B cell (primary cell): ENCODE data around the gene MAP4K4. TPM values are rescaled to one million over a fixed set of nuclear protein-coding genes. Genes with fewer than 3 reads are reported as not detected.

ENCODE experiments used
- ATAC-seq: fragments of 200-7000 bp; cut with Tn5 transposase; one replicate; pipeline ENCODE4 v1.10.0; 2021; ENCODE audit warnings: low read depth, mild to moderate bottlenecking, moderate number of reproducible peaks, moderate library complexity
- CTCF ChIA-PET: fragments of 350-600 bp; sonication (Branson Sonifier 250); formaldehyde crosslinking; loops from one replicate; lab custom pipeline; 2021; ENCODE audit warnings: antibody characterized with exemption, inconsistent platforms; lab: Charles Lee
- POLR2A ChIA-PET: fragments of 350-600 bp; sonication (Branson Sonifier 250); formaldehyde crosslinking; loops from one replicate; lab custom pipeline; 2021; ENCODE audit warnings: antibody characterized with exemption; lab: Charles Lee
- DNase-seq: peaks from one replicate; pipeline ENCODE4 v3.0.0; 2013
- H2AFZ ChIP-seq: 2 replicates; pipeline ENCODE4 v1.6.1; 2012; ENCODE audit warnings: mild to moderate bottlenecking, low read depth, low read length; ENCODE audit not compliant: insufficient read depth, poor library complexity, severe bottlenecking
- H3K27ac ChIP-seq, 2 donors: 1 replicate in 1 of 2; 2 replicates in 1 of 2; pipeline ENCODE4 v1.5.1; 2012 to 2013; ENCODE audit warnings: low read length in 2 of 2, mild to moderate bottlenecking in 2 of 2, moderate library complexity in 1 of 2
- H3K27me3 ChIP-seq, 4 experiments: fragments of 200-600 bp in 1 of 4; sonication (generic) in 1 of 4; replicated peaks in 1 of 4; 1 replicate in 2 of 4; 2 replicates in 2 of 4; pipeline versions ENCODE4 v1.6.1 to v1.7.0; 2013 to 2016; ENCODE audit warnings: low read length in 3 of 4, mild to moderate bottlenecking in 2 of 4, mixed read lengths in 1 of 4, moderate library complexity in 1 of 4; ENCODE audit not compliant: insufficient read depth in 4 of 4, control insufficient read depth in 3 of 4; ENCODE audit errors: control extremely low read depth in 1 of 4
- H3K36me3 ChIP-seq, 2 experiments: replicated peaks in 1 of 2; 1 replicate in 1 of 2; 2 replicates in 1 of 2; pipeline versions ENCODE4 v1.6.1 to v1.7.1; 2013; ENCODE audit warnings: low read length in 1 of 2; ENCODE audit not compliant: insufficient read depth in 2 of 2, control insufficient read depth in 1 of 2; ENCODE audit errors: control extremely low read depth in 1 of 2, extremely low read depth in 1 of 2
- H3K4me1 ChIP-seq, 2 donors: fragments of 200-600 bp in 1 of 2; sonication (generic) in 1 of 2; 1 replicate in 1 of 2; 2 replicates in 1 of 2; pipeline versions ENCODE4 v1.5.1 to v1.6.1; 2013 to 2017; ENCODE audit warnings: low read length in 2 of 2; ENCODE audit not compliant: control insufficient read depth in 2 of 2, insufficient read depth in 2 of 2
- H3K4me2 ChIP-seq: replicated peaks from 2 replicates; pipeline ENCODE3; 2012; ENCODE audit warnings: mild to moderate bottlenecking, low read depth, low read length; ENCODE audit not compliant: poor library complexity, severe bottlenecking
- H3K4me3 ChIP-seq, 5 experiments: fragments of 200-600 bp in 1 of 5; sonication (generic) in 1 of 5; 1 replicate in 3 of 5; 2 replicates in 2 of 5; pipeline versions ENCODE4 v1.5.1 to v1.7.0; 2011 to 2016; ENCODE audit warnings: low read length in 4 of 5, mild to moderate bottlenecking in 4 of 5, low read depth in 2 of 5, control low read depth in 1 of 5, moderate library complexity in 1 of 5; ENCODE audit not compliant: insufficient read depth in 1 of 5; ENCODE audit errors: control extremely low read depth in 1 of 5, extremely low read depth in 1 of 5
- H3K79me2 ChIP-seq: fragments of 200-600 bp; sonication (generic); one replicate; pipeline ENCODE4 v1.6.0; 2016; ENCODE audit warnings: low read length; ENCODE audit not compliant: control insufficient read depth, insufficient read depth
- H3K9ac ChIP-seq: fragments of 200-600 bp; sonication (generic); 2 replicates; pipeline ENCODE4 v1.6.1; 2017; ENCODE audit warnings: mild to moderate bottlenecking, low read length, moderate library complexity
- H3K9me3 ChIP-seq, 3 donors: one replicate each; pipeline versions ENCODE4 v1.6.1 to v1.7.1; 2013; ENCODE audit warnings: low read length in 2 of 3; ENCODE audit not compliant: control insufficient read depth in 2 of 3, insufficient read depth in 1 of 3; ENCODE audit errors: control extremely low read depth in 1 of 3
- H4K20me1 ChIP-seq: 2 replicates; pipeline ENCODE4 v1.6.0; 2012; ENCODE audit warnings: mild to moderate bottlenecking, low read length; ENCODE audit not compliant: insufficient read depth, control insufficient read depth, poor library complexity, severe bottlenecking
- H3K27ac Mint-ChIP-seq: one replicate; pipeline ENCODE4 v1.8.0; 2021; ENCODE audit warnings: mixed read lengths
- H3K27me3 Mint-ChIP-seq: one replicate; pipeline ENCODE4 v1.8.0; 2021; ENCODE audit warnings: mixed read lengths
- H3K4me1 Mint-ChIP-seq: one replicate; pipeline ENCODE4 v1.8.0; 2021; ENCODE audit warnings: mixed read lengths
- H3K4me3 Mint-ChIP-seq: one replicate; pipeline ENCODE4 v1.8.0; 2021; ENCODE audit warnings: mixed read lengths
- H3K9me3 Mint-ChIP-seq: one replicate; pipeline ENCODE4 v1.8.0; 2022; ENCODE audit warnings: mixed read lengths; ENCODE audit not compliant: insufficient read depth
- EZH2 ChIP-seq: IDR thresholded peaks from 2 replicates; pipeline ENCODE4 v1.6.1; 2012; ENCODE audit warnings: borderline replicate concordance, low read depth, mild to moderate bottlenecking, moderate library complexity, low read length; ENCODE audit not compliant: insufficient read depth, poor library complexity, severe bottlenecking
- WGBS: methylation state at CpG from one replicate; pipeline ENCODE4 v1.1.5; 2013; ENCODE audit warnings: missing lambda C conversion rate; ENCODE audit not compliant: insufficient coverage; 5-methylcytosine and 5-hydroxymethylcytosine counted together
- intact Hi-C: fragments of 100-400 bp; cut with micrococcal nuclease; formaldehyde crosslinking; loops from one replicate; pipeline ENCODE4 v1.10.0; 2022
- polyA plus RNA-seq: library from polyadenylated mRNA; depleted of rRNA; stranded (reverse); fragments of >200 nt; gene quantifications from 2 replicates; pipeline ENCODE4 v1.2.3, GENCODE V29; 2012
- total RNA-seq, 2 donors: library from RNA; stranded (reverse); fragments of 120-200 nt in 1 of 2; gene quantifications; 1 replicate in 1 of 2; 2 replicates in 1 of 2; pipeline versions ENCODE4 v1.2.3 to v1.2.4, GENCODE V29; 2013 to 2022
- TF ChIP-seq, protein P1 (sequence below): fragments of 200-600 bp; IDR thresholded peaks from one replicate; pipeline ENCODE4 v1.8.0; 2022; ENCODE audit warnings: antibody characterized with exemption, mild to moderate bottlenecking

MAP4K4 gene
- total and polyA plus RNA-seq, 2 donors (not counting 1 experiment from before 2014, with no cell fraction given): 54.8 to 280 TPM

- Histone ChIP-seq H4K20me1 (no peaks in the 10 kb centered on the region), H2AFZ (no peak overlapping the region), H3K27me3 (no peaks in the 10 kb centered on the region), H3K9me3 (peaks cover 0 to 3% (median 0%) of the 10 kb centered on the region in 3 donors), H3K4me2 (no peak overlapping the region), H3K4me1 (no peaks in the 10 kb centered on the region), H3K4me3 (no peak overlapping the region), H3K9ac (no peak overlapping the region), H3K36me3 (no peaks in the 10 kb centered on the region), H3K79me2 (no peaks in the 10 kb centered on the region), H3K27ac (no peak overlapping the region)
- ChIA-PET POLR2A (no interaction called here), CTCF (no interaction called here)
- ATAC-seq (no peak), DNase-seq (no peak)
- no peak overlapping the region for H3K4me3 Mint-ChIP-seq
- 97% methylated on average over 9 of the region's 10 CpGs for WGBS
- no peaks in the 10 kb centered on the region for H3K27me3 Mint-ChIP-seq
- TF ChIP-seq, protein P1, sequence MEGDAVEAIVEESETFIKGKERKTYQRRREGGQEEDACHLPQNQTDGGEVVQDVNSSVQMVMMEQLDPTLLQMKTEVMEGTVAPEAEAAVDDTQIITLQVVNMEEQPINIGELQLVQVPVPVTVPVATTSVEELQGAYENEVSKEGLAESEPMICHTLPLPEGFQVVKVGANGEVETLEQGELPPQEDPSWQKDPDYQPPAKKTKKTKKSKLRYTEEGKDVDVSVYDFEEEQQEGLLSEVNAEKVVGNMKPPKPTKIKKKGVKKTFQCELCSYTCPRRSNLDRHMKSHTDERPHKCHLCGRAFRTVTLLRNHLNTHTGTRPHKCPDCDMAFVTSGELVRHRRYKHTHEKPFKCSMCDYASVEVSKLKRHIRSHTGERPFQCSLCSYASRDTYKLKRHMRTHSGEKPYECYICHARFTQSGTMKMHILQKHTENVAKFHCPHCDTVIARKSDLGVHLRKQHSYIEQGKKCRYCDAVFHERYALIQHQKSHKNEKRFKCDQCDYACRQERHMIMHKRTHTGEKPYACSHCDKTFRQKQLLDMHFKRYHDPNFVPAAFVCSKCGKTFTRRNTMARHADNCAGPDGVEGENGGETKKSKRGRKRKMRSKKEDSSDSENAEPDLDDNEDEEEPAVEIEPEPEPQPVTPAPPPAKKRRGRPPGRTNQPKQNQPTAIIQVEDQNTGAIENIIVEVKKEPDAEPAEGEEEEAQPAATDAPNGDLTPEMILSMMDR: no peak
- no peak for TF ChIP-seq EZH2
- H3K27ac Mint-ChIP-seq: no peak overlapping the region
- intact Hi-C loops: no loop called here
- H3K4me1 Mint-ChIP-seq: no peaks in the 10 kb centered on the region
- peaks cover under 1% of the 10 kb centered on the region for H3K9me3 Mint-ChIP-seq
Observed at GRCh38 chr2:101665312-101665711, 32.2 kb upstream of the MAP4K4 start.

GRCh38 chr2:101667823-101668222 is 29.7 kb upstream of the MAP4K4 start:
- CTCF ChIA-PET: no interaction called here
- TF ChIP-seq, protein P1: no peak
- TF ChIP-seq EZH2: no peak
- DNase-seq: no peak
- H3K9me3 ChIP-seq: peaks cover 2 to 13% (median 3%) of the 10 kb centered on the region in 3 donors
- H3K27me3 ChIP-seq: no peaks in the 10 kb centered on the region
- no peaks in the 10 kb centered on the region for H3K79me2 ChIP-seq
- no peak overlapping the region for H3K4me3 ChIP-seq
- H4K20me1 ChIP-seq: no peaks in the 10 kb centered on the region
- no peak overlapping the region for H3K4me3 Mint-ChIP-seq
- 100% methylated on average over 1 of the region's 1 CpG for WGBS
- no peaks in the 10 kb centered on the region for H3K27me3 Mint-ChIP-seq
- H3K4me1 Mint-ChIP-seq: peaks cover 1% of the 10 kb centered on the region
- no peak overlapping the region for H2AFZ ChIP-seq
- H3K27ac Mint-ChIP-seq: no peak overlapping the region
- H3K27ac ChIP-seq: no peak overlapping the region
- H3K9me3 Mint-ChIP-seq: peaks cover 4% of the 10 kb centered on the region
- H3K36me3 ChIP-seq: no peaks in the 10 kb centered on the region
- no peak overlapping the region for H3K4me2 ChIP-seq
- intact Hi-C loops: no loop called here
- no peak for ATAC-seq
- H3K9ac ChIP-seq: no peak overlapping the region
- POLR2A ChIA-PET: no interaction called here
- H3K4me1 ChIP-seq: no peaks in the 10 kb centered on the region
